RPMI7951 (cell line): ENCODE data around the gene RITA1. TPM values are rescaled to one million over a fixed set of nuclear protein-coding genes. Genes with fewer than 3 reads are reported as not detected.
A peak's percentile ranks its signal among the peaks of the same experiment; 100 is the strongest.

Source experiments
- DNase-seq: peaks from one replicate; pipeline ENCODE4 v3.0.0-alpha.2; 2012; ENCODE audit warnings: low read depth
- total RNA-seq: library from RNA; depleted of rRNA; stranded (reverse); fragments of >200 nt; shearing (Covaris generic); gene quantifications from 2 replicates; pipeline ENCODE4 v1.2.3, GENCODE V29; 2014

Gene RITA1
- total RNA-seq, 1 experiment from 2014 or later: 39.5 TPM

DNA sequence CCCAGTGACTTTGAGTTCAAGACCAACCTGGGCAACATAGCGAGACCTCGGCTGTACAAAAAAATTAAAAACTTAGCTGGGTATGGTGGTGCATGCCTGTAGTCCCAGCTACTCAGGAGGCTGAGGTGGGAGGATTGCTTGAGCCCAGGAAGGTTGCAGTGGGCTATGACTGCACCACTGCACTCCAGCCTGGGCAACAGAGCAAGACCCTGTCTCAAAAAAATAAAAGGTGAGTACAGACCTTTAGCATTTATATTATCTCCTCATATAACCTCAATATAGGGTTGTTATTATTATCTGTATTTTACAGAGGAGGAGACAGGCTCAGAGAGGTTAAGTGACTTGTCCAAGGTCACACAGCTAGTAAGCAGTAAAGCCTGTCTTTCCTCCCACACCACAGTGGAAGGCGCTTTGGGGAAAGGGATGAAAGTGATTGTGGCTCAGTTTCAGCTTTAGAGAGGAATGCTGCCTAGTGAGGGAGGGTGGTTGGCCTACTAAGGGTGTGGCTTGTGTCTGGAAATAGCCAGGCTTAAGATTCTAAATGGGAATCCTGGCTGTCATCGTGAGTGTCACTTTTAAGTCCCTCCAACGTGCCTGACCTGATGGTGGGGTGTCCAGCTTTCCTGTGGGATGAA lies 43.0 kb downstream of the RITA1 start:
- no peak for DNase-seq

DNA sequence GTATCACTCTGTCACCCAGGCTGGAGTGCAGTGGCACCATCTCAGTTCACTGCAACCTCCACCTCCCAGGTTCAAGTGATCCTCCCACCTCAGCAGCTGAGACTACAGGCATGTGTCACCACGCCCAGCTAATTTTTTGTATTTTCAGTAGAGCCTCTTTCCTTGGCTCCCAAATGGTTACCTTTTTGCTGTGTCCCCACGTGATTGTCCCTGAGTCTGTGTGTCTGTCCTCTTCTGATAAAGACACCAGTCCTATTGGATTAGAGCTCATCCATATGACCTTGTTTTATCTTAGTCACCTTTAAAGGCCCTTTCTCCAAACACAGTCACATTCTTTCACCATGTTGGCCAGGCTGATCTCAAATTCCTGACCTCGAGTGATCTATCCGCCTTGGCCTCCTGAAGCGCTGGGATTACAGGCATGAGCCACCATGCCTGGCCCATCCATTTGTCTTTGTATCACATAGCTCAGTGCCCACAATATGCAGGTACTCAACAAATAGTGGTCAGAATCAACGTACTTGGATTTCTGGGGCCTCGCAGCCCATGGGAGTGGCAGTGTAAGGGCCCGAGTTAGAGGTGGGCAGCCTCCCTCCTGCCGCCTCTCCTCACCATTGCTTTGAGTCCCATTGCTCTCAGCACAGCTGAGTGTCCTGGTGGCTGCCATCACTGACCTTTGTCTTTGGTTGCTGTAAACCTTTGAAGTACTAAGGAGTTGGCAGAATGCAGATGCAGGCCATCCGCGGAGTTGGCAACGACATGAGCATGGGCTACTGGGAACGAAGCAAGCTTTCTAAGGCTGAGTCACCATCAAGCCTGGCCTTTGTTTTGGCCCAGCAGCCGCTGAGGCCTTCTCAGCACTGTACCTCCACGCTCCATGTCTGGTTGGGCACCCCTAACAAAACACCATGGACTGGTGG lies 45.1 kb downstream of the RITA1 start:
- DNase-seq: peak; percentile 74

DNA sequence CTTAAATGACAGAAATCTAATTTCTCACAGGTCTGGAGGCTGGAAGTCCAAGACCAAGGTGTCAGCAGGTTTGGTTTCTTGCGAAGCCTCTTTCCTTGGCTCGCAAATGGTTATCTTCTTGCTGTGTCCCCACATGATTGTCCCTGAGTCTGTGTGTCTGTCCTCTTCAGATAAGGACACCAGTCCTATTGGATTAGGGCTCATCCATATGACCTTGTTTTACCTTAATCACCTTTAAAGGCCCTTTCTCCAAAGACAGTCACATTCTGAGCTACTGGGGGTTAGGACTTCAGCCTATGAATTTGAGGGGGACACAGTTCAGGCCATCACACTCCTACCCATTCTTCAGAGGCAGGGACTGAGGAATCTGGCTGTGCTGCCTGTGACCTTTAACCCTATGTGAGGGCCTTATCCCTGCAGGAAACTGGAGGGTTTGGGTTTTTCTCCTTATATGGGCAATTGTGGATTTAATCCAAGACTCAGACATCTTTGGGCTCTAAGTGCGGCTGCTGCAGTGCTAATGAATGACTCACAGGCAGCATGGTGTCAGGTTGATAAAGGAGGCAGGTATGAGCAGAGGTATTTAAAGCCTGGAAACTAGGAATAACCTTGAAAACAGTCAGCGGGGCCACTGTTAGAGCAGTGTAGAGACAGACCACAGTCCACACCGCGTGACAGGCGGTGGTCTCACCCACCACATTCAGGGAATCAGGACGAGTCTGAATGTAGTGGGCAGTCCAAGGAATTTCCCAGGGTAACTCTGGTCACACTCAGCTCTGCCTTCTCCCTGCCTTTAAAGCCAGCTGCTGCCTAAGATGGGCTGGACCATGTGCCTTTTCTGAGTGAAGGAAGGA lies 45.9 kb downstream of the RITA1 start:
- peak; percentile 64 for DNase-seq

DNA sequence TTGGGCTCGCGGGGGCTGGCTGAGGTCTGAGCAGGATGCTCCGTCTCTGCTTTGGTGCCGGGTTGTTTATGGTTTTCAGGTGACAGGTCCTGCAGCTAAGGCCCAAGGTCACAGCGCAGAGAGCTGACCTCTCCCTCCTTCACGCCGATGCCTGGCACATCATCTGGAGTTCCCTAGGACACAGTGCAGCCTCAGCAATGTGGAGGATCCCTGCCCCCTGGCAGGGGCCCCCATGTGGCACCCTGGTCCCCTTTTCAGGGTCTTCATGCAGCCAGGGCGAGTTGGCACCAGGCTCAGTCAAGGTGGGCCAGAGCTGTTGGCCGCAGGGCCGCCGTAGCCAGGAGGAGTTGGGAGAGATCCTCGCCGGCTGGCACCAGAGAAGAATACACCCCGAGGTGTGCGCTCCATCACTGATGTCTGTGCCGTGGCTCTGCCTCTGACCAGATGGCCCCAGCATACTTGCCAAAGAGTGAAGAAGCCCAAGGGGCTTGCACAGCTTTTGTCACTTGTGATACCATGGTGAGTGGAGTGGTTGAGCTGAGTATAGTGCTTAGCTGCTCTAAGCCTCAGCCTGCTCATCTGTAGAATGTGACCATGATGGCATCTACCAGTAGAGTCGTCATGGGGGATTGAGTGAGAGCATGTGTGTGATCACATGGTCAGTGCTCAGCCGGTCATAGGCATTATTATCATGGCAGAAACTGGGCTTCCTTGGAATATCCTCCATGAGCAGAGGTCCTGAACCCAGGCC lies 46.7 kb downstream of the RITA1 start:
- DNase-seq: no peak

DNA sequence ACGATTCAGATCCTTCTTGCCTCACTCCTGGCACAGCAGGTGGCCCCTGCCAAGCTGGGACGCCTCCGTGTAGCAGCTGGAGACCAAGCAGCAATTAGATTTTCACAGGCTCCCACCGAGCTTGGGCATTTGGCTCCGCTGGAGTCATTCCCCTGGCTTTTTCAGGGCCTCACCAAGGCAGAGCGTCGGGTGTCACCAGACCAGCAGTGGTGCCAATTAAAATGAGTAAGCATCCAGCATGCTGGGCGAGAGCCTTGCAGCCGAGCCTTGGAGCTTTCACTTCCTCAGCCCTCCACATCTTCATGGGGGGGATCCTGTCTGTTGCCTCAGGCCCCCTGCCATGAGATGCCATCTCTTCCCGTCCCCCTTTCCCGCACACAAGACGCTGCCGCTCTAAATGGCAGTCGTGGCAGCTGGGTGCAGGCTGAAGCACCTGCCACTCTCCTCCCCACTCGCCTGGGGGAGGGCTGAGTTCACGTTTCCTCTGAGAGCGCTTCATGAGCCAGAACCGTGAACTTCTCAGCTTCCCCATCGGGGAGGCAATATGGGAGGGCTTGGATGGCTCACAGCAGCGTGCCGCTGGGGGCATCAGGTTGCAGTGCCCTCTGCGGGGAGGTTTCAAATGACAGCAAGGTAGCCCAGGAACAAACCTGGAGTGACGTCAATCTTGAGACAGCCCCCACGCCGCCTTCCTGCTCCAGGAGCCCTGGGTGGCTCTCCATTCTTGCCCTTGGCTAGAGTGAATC lies 47.5 kb downstream of the RITA1 start:
- no peak for DNase-seq

DNA sequence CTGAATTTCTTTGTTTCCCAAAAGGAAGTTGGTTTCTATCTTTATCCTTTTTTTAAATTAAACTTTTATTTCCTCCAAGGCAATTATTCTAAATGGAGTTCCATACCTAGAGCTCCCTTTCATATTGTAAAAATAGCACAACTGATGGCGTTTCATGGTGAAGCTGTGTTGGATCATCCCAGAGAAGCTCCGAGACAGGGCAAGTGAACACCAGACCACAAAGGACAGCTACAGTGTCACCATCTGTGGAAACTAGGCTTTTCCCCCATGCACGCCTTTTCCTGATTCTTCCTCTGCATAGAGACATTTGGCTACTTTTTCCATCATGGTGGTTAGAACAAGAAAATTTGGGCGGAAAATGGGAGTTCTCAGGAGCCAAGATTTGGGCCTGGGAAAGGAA lies 48.4 kb downstream of the RITA1 start:
- no peak for DNase-seq

DNA sequence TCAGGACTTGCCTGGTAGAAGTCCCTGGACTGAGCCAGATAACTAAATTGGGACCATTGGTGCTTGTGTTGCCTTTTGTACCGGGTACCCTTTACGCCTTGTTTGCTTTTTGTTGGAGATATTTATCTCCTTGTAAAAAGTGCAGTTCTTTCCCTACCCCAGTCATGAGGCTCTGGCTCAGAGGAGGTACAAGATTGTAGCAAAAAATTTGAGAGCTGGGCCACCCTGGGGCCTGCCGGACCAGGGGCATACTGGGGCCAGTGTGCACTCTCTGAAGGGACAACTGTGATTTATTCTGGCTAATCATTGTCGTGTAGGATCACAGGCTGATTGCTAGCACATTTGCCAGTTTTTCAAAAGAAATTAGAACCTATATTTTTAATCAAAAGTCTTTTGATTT lies 49.0 kb downstream of the RITA1 start:
- DNase-seq: no peak

DNA sequence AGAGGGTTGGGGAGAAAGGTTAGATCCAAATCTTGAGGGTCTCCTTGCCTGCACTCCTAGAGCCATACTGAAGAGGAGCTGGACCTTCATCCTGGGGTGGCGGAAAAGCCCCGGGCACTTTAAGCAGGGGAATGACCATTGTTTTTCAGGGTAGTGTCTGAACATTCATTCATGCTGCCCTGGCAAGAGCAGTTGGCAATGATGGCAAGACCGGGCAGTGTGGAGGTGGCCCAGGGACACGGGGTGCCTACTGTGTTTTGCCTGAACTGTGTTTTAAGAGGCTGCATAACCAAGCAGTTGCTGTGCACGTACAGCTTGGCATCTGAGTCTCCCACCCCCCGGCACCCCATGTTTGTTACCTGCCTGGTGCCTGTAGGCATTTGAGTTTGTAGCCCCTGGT lies 50.5 kb downstream of the RITA1 start:
- no peak for DNase-seq

DNA sequence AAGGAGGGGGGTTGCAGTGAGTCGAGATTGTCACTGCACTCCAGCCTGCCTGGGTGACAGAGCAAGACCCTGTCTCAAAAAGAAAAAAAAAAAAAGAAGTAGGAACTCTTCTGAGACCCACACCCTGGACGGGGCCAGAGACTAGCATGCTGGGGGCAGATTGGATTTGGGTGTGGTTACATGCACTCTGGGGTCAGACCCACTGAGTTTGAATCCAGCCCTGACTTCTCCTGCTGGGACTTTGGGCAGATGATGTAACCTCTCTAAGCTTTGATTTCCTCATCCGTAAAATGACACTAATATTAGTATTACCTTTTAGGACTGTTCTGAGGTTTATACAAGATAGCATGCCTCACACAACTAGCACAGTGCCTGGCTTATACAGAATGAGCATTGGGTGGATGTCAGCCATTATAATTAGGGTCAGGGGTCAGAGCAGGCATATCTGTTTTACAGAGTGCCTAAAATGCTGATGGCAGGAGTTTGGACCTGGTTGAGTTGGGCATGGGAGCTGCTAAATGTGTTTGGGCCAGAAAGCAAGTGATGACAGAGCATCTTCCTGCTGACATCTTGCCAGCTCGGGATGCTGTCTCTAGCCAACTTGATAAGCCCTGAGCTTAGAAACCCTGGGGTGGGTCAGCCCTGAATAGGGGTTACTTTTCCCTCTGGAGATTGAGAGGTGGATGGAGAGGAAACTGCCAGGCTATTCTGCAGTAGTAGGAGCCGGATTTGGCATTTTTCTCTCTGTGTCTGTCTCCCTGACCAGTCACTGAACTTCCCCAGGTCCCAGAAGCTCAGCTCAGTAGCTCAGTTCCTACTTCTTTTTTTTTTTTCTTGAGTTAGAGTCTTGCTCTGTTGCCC lies 51.2 kb downstream of the RITA1 start:
- DNase-seq: no peak

DNA sequence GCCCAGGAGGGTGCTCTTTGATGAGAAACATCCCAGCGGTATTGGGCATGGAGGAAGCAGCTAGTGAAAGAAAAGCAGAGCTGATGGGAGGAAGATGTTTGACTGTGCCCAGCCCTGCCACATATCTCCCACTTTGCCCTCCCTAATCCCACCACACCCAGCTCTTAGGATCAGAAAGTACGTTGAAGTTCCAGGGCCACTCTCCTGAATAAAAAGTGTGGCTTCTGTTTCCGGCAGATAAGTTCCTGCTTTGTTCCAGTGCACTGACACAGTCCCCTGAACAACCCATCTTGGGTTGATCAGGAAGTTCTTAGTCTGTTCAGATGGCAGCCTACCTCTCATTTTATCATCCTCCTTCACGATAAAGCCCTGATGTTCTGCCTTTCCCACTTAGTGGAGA lies 52.2 kb downstream of the RITA1 start:
- no peak for DNase-seq

DNA sequence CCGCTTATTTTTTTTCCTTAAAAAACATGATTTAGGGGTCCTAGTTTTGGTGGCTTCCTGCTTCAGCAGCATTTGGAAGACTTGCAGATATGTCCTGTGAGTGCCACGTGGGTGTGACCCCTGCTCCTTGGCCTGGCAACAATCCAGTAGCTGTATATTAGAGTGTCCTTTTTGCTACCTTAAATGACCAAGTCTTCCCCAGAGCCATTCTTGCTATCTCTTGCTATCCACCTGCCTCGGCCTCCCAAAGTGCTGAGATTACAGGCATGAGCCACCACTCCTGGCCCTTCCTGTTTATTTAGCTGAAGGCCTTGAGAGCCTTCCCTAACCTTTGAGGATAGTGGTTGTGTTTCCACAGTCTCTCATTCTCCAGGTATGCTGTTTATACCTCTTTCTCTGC lies 52.8 kb downstream of the RITA1 start:
- no peak for DNase-seq

DNA sequence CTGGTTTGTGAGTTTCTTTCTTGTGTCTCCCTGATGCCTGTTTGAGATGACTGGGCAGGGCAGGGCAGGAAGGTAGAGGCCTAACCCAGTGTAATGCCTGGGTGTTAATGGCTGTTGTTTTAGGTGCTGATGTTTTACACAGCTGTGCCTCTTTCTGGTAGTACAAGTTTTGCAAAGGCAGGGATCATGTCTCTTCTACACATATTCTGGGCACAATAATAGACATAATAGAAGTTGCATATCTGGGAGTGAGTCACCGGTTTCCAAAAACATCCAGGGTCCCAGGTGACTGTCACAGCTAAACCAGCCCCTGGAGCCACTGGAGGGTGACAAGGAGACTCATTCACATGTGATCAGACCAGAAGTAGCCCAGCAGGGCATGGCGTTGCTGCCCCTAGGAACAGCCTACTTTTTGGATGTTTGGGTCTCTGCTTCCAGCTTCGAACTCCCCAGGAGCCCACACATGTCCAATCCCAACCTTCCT lies 53.8 kb downstream of the RITA1 start:
- no peak for DNase-seq

DNA sequence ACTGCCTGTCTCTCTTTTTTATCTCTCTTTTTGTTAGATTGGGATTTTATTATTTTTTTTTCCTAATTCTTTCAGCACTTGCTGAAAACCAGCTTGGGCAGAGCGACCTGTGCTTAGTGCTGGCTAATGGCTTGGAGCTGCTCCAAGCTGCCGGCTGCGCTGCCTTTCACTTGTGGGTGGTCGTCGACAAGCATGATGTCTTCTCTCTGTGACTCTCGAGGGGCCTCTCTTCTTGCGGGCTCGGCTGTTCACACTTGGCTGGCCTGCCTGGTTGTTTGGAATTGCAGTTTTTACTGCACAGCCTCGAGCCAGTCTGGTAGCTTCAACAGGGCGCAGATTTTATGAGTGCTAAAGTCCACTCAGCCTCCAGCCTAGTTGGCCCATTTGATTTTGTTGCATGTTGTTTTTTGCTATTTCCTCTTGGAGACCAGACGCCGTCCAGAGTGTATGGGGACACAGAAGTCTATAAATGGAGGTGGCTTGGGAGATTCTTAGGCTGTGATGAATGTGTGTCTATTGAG lies 54.4 kb downstream of the RITA1 start:
- DNase-seq: no peak

DNA sequence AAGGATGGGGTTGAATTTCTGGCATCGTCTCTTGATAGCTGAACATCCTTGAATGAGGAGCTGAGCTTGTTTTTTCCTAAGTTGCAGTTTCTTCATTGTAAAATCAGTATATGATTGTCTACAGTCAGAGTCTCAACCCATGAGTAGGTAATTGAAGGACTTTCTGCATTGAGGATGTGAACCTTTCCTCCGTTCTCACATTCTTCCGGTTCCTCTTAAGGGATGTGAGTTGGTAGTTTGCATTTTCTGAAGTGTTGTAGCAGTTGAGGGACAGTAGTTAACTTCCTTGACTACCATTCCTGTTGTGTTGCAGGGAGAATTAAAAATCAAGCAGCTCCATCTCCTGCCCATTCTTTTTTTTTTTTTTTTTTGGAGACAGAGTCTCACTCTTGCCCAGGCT lies 54.9 kb downstream of the RITA1 start:
- no peak for DNase-seq

DNA sequence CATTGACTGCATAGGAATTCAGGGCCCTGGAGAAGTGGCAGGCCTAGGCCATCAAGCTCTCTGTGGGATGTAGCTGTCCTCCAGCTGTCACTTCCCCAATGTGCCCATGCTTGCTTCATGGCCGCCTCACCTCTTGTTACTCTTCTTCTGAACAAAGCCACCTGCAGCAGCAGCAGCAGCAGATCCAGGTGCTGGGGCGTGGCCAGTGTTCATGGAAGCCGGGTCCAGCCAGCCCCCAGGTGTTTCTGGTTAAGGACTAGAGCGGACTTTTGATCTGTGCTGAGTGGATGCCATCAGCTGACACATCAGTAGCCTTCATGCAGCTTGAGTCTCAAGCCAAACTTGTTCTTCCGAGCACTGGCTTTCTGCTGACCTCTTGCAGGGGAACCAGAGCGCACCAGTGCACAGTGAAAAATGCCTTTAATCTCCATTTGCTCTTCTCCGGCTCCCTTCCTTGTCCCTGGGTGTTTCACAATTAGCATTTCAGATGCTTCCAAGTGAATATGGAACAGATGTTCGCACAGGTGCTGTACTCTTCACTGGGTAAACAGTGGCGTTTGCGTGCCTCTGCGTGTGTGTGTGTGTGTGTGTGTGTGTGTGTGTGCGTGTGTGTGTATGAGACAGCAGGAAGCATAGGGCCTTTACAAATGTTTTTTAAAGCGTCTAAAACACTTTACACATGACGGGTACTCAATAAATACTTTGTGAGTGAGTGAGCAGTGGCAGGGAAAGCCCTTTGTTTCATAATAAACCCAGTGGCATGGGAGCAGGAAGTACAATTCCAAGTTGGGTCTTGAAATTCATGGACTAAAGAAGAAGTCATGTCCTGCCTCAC lies 55.9 kb downstream of the RITA1 start:
- DNase-seq: peak; percentile 99
